HT-29 (cell line): Measurements from ENCODE around the gene AGBL4. TPM values are rescaled to one million over a fixed set of nuclear protein-coding genes. Genes with fewer than 3 reads are reported as not detected.
A peak's percentile ranks its signal among the peaks of the same experiment; 100 is the strongest.

Source experiments
- DNase-seq: peaks from one replicate; pipeline ENCODE4 v3.0.0-alpha.2; 2015; ENCODE audit warnings: low spot score
- total RNA-seq: library from RNA; depleted of rRNA; stranded (reverse); fragments of >200 nt; shearing (Covaris generic); gene quantifications from 2 replicates; pipeline ENCODE4 v1.2.3, GENCODE V29; 2014

The AGBL4 gene
- total RNA-seq, 1 experiment from 2014 or later = not detected

- no peak for DNase-seq
Measured at GRCh38 chr1:49723662-49724061, 300.1 kb downstream of the AGBL4 start.

- no peak for DNase-seq
Measured at GRCh38 chr1:49694251-49694827, 329.4 kb downstream of the AGBL4 start.

DNA sequence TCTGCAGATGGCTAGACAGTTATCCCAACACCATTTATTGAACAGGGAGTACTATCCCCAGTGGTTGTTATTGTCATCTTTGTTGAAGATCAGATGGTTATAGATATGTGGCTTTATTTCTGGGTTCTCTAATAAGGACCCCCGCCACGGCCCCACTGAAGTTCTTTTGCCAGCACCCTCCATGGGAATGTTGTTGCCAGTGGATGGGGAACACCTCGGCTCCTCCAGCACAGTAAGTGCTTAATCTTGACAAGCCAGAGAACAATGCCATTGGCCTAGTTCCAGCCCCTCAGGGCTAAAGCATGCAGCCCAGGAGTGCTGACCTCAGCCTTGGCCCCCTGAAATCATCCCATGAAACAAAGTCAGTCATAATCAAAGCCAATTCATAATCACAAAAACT, 337.6 kb downstream of the AGBL4 start:
- no peak for DNase-seq

- no peak for DNase-seq
Measured at GRCh38 chr1:49677706-49678105, 346.0 kb downstream of the AGBL4 start.

DNA sequence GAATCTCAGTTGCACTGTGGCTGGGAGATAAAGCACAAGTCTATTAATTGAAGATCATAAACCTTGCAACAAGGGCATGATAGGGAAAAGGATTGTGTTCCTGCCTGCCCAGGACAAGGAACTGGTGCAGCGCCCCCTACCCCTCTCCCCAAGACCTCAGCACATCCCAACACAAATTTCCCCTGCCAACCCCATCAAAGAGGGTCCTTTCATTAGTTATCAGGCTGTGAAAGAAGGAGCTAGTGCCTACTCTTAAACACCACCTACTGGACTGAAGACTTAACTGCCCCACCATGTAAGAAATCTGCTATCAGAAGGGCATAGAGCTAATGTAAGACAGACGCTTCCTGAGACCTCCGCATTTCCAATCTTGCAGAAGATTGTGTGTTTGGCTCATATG, 372.6 kb downstream of the AGBL4 start:
- DNase-seq = no peak

DNA sequence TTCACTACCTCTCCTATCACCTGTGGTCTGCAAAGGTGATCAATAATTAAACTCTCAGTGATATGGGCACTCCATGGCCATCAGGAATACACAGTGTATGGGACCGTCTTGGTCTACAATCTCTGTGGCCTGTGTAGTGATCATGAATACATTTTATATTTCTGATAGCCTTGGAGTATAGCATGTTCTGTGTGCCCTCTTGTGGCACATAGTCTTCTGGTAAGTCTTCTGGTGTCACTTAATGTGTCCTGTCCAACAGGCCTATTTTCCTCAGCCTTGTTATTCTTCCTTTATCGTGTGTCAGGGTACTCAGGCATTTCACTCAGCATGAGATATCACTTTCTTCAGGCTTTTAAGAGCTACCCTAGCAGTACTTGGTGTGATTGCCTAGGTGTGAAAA, 393.6 kb downstream of the AGBL4 start:
- DNase-seq = peak; percentile 34

DNA sequence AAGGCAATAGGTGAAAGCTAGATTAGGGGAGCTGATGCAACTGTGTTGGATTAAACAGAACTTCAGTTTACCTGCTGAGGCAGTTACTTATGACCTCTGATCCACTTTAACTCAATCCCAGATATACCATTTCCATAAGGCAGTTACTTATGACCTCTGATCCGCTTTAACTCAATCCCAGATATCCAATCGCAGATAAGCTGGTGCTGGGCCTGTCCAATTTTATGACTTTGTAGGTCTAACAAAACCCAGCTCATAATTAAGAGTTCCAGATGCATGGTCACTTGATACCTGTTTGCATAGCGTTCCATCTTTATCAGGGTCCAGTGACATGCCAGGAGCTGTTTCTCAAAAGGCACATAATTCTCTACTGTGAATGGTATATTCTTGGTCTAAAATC, 396.0 kb downstream of the AGBL4 start:
- DNase-seq = no peak

GRCh38 chr1:49626472-49626871, 397.3 kb downstream of the AGBL4 start:
- no peak for DNase-seq

- no peak for DNase-seq
Measured at GRCh38 chr1:49622877-49623276, 400.9 kb downstream of the AGBL4 start.

- no peak for DNase-seq
Measured at GRCh38 chr1:49606082-49606481, 417.7 kb downstream of the AGBL4 start.

DNA sequence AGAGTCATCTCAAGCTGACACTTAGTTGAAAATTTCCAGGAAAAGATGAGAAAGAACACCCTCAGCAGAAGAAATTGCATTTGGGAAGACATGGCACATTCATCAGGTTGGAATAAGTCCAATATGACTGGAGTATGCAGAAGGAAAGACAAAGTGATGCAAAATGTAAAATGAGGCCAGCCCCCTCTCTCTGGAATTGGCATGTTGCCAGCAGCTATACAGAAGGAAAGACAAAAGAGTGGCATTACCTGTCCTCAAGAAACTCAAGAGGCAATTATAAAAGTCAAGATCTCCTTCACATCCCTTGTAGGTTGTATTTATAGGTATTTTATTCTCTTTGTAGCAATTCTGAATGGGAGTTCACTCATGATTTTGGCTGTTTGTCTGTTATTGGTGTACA, 426.3 kb downstream of the AGBL4 start:
- no peak for DNase-seq

DNA sequence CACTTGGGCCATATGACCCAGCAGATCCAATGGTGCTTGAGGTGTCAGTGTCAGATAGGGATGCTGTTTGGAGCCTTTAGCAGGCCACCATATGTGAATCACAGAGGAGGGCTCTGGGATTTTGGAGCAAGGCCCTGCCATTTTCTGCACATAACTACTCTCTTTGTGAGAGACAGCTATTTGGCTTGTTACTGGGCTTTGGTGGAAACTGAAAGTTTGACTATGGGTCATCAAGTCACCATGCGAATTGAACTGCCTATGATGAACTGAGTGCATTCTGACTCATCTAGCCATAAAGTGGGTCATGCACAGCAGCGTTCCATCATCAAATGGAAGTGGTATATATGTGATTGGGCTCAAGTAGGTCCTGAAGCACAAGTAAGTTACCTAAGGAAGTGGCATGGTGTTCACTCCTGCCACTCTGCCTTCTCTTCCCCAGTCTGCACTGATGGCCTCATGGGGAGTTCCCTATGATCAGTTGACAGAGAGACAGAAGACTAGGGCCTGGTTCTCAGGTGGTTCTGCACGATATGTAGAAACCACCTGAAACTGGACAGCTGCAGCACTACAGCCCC, 447.3 kb downstream of the AGBL4 start:
- DNase-seq = no peak

GRCh38 chr1:49556676-49557234, 467.0 kb downstream of the AGBL4 start:
- no peak for DNase-seq

GRCh38 chr1:49552101-49552500, 471.7 kb downstream of the AGBL4 start:
- no peak for DNase-seq

- no peak for DNase-seq
Measured at GRCh38 chr1:49544615-49545014, 479.1 kb downstream of the AGBL4 start.

DNA sequence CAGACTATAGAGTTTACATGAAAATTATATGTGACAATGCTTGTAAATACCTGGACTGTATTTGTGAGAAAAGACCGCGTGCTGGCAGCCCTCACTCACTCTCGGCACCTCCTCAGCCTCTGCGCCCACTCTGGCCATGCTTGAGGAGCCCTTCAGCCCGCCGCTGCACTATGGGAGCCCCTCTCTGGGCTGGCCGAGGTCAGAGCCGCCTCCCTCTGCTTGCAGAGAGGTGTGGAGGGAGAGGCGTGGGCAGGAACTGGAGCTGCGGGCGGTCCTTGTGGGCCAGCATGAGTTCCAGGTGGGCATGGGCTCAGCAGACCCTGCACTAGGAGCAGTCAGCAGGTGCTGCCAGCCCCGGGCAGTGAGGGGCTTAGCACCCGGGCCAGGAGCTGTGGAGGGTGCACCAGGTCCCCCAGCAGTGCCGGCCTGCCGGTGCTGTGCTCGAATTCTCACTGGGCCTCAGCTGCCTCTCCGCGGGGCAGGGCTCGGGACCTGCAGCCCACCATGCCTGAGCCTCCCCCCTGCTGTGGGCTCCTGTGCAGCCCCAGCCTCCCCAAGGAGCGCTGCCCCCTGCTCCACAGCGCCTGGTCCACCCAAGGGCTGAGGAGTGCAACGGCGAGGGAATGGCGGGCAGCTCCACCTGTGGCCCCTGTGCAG, 482.5 kb downstream of the AGBL4 start:
- no peak for DNase-seq

- no peak for DNase-seq
Measured at GRCh38 chr1:49527606-49528305, 496.0 kb downstream of the AGBL4 start.

- DNase-seq = no peak
Measured at GRCh38 chr1:49526672-49527071, 497.1 kb downstream of the AGBL4 start.

DNA sequence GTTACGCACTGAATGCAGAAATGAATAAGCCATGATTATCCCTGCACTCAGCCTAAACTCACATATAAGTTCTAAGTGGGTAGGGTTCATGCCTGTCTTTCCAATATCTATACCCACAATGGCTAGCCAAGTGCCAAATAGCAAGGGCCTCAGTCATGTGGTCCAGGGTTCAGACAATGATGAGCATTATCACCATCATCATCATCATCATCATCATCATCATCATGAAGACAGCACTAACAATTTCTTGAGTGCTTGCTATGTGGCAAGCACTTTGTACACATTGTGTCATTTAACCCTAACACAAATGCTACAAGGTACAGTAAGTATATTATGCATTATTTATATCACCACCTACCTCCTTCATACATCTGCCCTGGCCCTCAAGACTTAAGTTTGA, 500.0 kb downstream of the AGBL4 start:
- DNase-seq = no peak

DNA sequence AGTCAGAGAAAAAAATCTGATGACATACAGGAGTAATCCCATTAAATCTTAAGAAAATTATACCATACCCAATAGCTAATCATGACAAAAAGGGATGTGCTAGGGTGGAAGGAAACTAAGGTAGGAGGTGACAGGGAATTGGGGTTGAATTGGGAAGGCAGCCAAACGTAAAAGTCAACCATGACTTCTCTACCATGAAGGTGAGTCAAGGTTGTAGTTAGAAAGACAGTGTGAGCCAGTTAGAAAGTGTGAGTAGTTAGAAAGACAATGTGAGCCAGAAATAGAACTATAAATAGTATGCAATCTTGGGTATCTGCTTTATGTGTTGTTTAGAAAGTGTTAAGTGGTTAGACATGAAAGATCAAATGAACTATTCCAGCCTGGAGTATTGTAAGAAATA, 556.8 kb downstream of the AGBL4 start:
- no peak for DNase-seq

DNA sequence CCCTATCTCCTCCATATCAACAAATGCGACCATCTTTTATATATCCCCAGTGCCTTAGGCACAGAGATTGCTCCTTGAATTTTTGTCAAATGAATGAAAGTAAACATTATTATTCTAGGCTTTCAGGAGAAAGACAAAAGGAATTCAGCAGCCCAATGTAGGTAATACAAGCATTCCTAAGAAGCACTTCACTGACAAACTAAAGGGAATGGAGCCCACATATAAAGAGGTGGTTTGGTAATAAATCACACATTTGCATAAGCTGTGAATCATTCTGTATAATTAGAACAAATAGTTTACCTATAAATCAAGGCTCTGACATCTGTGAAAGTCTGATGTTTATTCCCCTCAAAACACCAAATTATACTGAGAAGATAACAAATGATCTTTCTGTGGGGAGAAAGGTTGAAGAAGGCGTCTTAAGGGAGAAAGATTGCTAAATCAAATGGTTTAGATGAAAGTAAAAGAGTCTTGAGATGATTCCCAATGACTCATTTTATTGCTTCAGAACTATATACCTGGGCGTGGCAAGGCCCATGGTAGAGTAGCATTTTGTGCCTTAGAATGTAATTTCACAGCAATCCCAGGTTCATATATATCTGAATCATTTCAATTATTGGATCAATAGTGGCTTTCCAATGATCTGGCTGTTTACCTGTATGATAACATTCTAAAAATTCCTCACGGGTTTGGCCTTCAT, 558.1 kb downstream of the AGBL4 start:
- DNase-seq = no peak

- DNase-seq = no peak
Measured at GRCh38 chr1:49448200-49448599, 575.6 kb downstream of the AGBL4 start.
